B cell (primary cell): Measurements from ENCODE around the gene EPB41L4B. TPM values are rescaled to one million over a fixed set of nuclear protein-coding genes. Genes with fewer than 3 reads are reported as not detected.

Source experiments
- ATAC-seq: fragments of 200-7000 bp; cut with Tn5 transposase; one replicate; pipeline ENCODE4 v1.10.0; 2021; ENCODE audit warnings: low read depth, mild to moderate bottlenecking, moderate number of reproducible peaks, moderate library complexity
- CTCF ChIA-PET: fragments of 350-600 bp; sonication (Branson Sonifier 250); formaldehyde crosslinking; loops from one replicate; lab custom pipeline; 2021; ENCODE audit warnings: antibody characterized with exemption, inconsistent platforms; lab: Charles Lee
- POLR2A ChIA-PET: fragments of 350-600 bp; sonication (Branson Sonifier 250); formaldehyde crosslinking; loops from one replicate; lab custom pipeline; 2021; ENCODE audit warnings: antibody characterized with exemption; lab: Charles Lee
- DNase-seq: peaks from one replicate; pipeline ENCODE4 v3.0.0; 2013
- H2AFZ ChIP-seq: 2 replicates; pipeline ENCODE4 v1.6.1; 2012; ENCODE audit warnings: mild to moderate bottlenecking, low read depth, low read length; ENCODE audit not compliant: insufficient read depth, poor library complexity, severe bottlenecking
- H3K27ac ChIP-seq, 2 donors: 1 replicate in 1 of 2; 2 replicates in 1 of 2; pipeline ENCODE4 v1.5.1; 2012 to 2013; ENCODE audit warnings: low read length in 2 of 2, mild to moderate bottlenecking in 2 of 2, moderate library complexity in 1 of 2
- H3K27me3 ChIP-seq, 4 experiments: fragments of 200-600 bp in 1 of 4; sonication (generic) in 1 of 4; replicated peaks in 1 of 4; 1 replicate in 2 of 4; 2 replicates in 2 of 4; pipeline versions ENCODE4 v1.6.1 to v1.7.0; 2013 to 2016; ENCODE audit warnings: low read length in 3 of 4, mild to moderate bottlenecking in 2 of 4, mixed read lengths in 1 of 4, moderate library complexity in 1 of 4; ENCODE audit not compliant: insufficient read depth in 4 of 4, control insufficient read depth in 3 of 4; ENCODE audit errors: control extremely low read depth in 1 of 4
- H3K36me3 ChIP-seq, 2 experiments: replicated peaks in 1 of 2; 1 replicate in 1 of 2; 2 replicates in 1 of 2; pipeline versions ENCODE4 v1.6.1 to v1.7.1; 2013; ENCODE audit warnings: low read length in 1 of 2; ENCODE audit not compliant: insufficient read depth in 2 of 2, control insufficient read depth in 1 of 2; ENCODE audit errors: control extremely low read depth in 1 of 2, extremely low read depth in 1 of 2
- H3K4me1 ChIP-seq, 2 donors: fragments of 200-600 bp in 1 of 2; sonication (generic) in 1 of 2; 1 replicate in 1 of 2; 2 replicates in 1 of 2; pipeline versions ENCODE4 v1.5.1 to v1.6.1; 2013 to 2017; ENCODE audit warnings: low read length in 2 of 2; ENCODE audit not compliant: control insufficient read depth in 2 of 2, insufficient read depth in 2 of 2
- H3K4me2 ChIP-seq: replicated peaks from 2 replicates; pipeline ENCODE3; 2012; ENCODE audit warnings: mild to moderate bottlenecking, low read depth, low read length; ENCODE audit not compliant: poor library complexity, severe bottlenecking
- H3K4me3 ChIP-seq, 5 experiments: fragments of 200-600 bp in 1 of 5; sonication (generic) in 1 of 5; 1 replicate in 3 of 5; 2 replicates in 2 of 5; pipeline versions ENCODE4 v1.5.1 to v1.7.0; 2011 to 2016; ENCODE audit warnings: low read length in 4 of 5, mild to moderate bottlenecking in 4 of 5, low read depth in 2 of 5, control low read depth in 1 of 5, moderate library complexity in 1 of 5; ENCODE audit not compliant: insufficient read depth in 1 of 5; ENCODE audit errors: control extremely low read depth in 1 of 5, extremely low read depth in 1 of 5
- H3K79me2 ChIP-seq: fragments of 200-600 bp; sonication (generic); one replicate; pipeline ENCODE4 v1.6.0; 2016; ENCODE audit warnings: low read length; ENCODE audit not compliant: control insufficient read depth, insufficient read depth
- H3K9ac ChIP-seq: fragments of 200-600 bp; sonication (generic); 2 replicates; pipeline ENCODE4 v1.6.1; 2017; ENCODE audit warnings: mild to moderate bottlenecking, low read length, moderate library complexity
- H3K9me3 ChIP-seq, 3 donors: one replicate each; pipeline versions ENCODE4 v1.6.1 to v1.7.1; 2013; ENCODE audit warnings: low read length in 2 of 3; ENCODE audit not compliant: control insufficient read depth in 2 of 3, insufficient read depth in 1 of 3; ENCODE audit errors: control extremely low read depth in 1 of 3
- H4K20me1 ChIP-seq: 2 replicates; pipeline ENCODE4 v1.6.0; 2012; ENCODE audit warnings: mild to moderate bottlenecking, low read length; ENCODE audit not compliant: insufficient read depth, control insufficient read depth, poor library complexity, severe bottlenecking
- H3K27ac Mint-ChIP-seq: one replicate; pipeline ENCODE4 v1.8.0; 2021; ENCODE audit warnings: mixed read lengths
- H3K27me3 Mint-ChIP-seq: one replicate; pipeline ENCODE4 v1.8.0; 2021; ENCODE audit warnings: mixed read lengths
- H3K4me1 Mint-ChIP-seq: one replicate; pipeline ENCODE4 v1.8.0; 2021; ENCODE audit warnings: mixed read lengths
- H3K4me3 Mint-ChIP-seq: one replicate; pipeline ENCODE4 v1.8.0; 2021; ENCODE audit warnings: mixed read lengths
- H3K9me3 Mint-ChIP-seq: one replicate; pipeline ENCODE4 v1.8.0; 2022; ENCODE audit warnings: mixed read lengths; ENCODE audit not compliant: insufficient read depth
- EZH2 ChIP-seq: IDR thresholded peaks from 2 replicates; pipeline ENCODE4 v1.6.1; 2012; ENCODE audit warnings: borderline replicate concordance, low read depth, mild to moderate bottlenecking, moderate library complexity, low read length; ENCODE audit not compliant: insufficient read depth, poor library complexity, severe bottlenecking
- WGBS: methylation state at CpG from one replicate; pipeline ENCODE4 v1.1.5; 2013; ENCODE audit warnings: missing lambda C conversion rate; ENCODE audit not compliant: insufficient coverage; 5-methylcytosine and 5-hydroxymethylcytosine counted together
- intact Hi-C: fragments of 100-400 bp; cut with micrococcal nuclease; formaldehyde crosslinking; loops from one replicate; pipeline ENCODE4 v1.10.0; 2022
- polyA plus RNA-seq: library from polyadenylated mRNA; depleted of rRNA; stranded (reverse); fragments of >200 nt; gene quantifications from 2 replicates; pipeline ENCODE4 v1.2.3, GENCODE V29; 2012
- total RNA-seq, 2 donors: library from RNA; stranded (reverse); fragments of 120-200 nt in 1 of 2; gene quantifications; 1 replicate in 1 of 2; 2 replicates in 1 of 2; pipeline versions ENCODE4 v1.2.3 to v1.2.4, GENCODE V29; 2013 to 2022
- TF ChIP-seq, protein P1 (sequence below): fragments of 200-600 bp; IDR thresholded peaks from one replicate; pipeline ENCODE4 v1.8.0; 2022; ENCODE audit warnings: antibody characterized with exemption, mild to moderate bottlenecking

Gene EPB41L4B
- total and polyA plus RNA-seq, 2 donors (not counting 1 experiment from before 2014, with no cell fraction given), result 2.9 TPM; not detected in 1

DNA sequence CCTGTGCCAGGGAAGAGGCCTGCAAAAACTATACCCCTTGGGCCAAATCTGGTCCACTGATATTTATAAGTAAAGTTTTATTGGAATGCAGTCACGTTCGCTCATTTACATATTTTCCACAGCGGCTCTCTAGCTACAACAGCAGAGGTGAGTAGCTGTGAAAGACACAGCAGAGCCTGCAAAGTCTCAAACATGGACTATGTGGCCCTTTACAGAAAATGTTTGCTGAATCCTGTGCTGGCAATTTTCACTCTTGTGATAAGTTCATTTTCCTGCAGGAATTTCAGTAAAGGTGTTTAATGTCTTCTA, 70.1 kb downstream of the EPB41L4B start:
- intact Hi-C loops, result no loop called here
- ChIA-PET CTCF (interaction anchor here (0.6 kb wide), 1 partner anchor 520 kb away, joined by 3 read pairs; no protein-coding TSS in a partner anchor), POLR2A (no interaction called here)
- Histone ChIP-seq H3K9ac (no peak overlapping the region), H3K4me1 (no peaks in the 10 kb centered on the region), H4K20me1 (no peaks in the 10 kb centered on the region), H3K27me3 (no peaks in the 10 kb centered on the region), H3K27ac (no peak overlapping the region), H3K4me3 (no peak overlapping the region), H3K4me2 (no peak overlapping the region), H2AFZ (no peak overlapping the region), H3K9me3 (no peaks in the 10 kb centered on the region), H3K36me3 (no peaks in the 10 kb centered on the region), H3K79me2 (no peaks in the 10 kb centered on the region)
- no peak for DNase-seq
- 89% methylated on average over 3 of the region's 3 CpGs for WGBS
- Mint-ChIP-seq H3K4me1 (no peaks in the 10 kb centered on the region), H3K4me3 (no peak overlapping the region), H3K9me3 (no peaks in the 10 kb centered on the region), H3K27me3 (peaks cover 7% of the 10 kb centered on the region), H3K27ac (no peak overlapping the region)
- ATAC-seq, result no peak
- TF ChIP-seq EZH2, result no peak
- TF ChIP-seq, protein P1, sequence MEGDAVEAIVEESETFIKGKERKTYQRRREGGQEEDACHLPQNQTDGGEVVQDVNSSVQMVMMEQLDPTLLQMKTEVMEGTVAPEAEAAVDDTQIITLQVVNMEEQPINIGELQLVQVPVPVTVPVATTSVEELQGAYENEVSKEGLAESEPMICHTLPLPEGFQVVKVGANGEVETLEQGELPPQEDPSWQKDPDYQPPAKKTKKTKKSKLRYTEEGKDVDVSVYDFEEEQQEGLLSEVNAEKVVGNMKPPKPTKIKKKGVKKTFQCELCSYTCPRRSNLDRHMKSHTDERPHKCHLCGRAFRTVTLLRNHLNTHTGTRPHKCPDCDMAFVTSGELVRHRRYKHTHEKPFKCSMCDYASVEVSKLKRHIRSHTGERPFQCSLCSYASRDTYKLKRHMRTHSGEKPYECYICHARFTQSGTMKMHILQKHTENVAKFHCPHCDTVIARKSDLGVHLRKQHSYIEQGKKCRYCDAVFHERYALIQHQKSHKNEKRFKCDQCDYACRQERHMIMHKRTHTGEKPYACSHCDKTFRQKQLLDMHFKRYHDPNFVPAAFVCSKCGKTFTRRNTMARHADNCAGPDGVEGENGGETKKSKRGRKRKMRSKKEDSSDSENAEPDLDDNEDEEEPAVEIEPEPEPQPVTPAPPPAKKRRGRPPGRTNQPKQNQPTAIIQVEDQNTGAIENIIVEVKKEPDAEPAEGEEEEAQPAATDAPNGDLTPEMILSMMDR, result no peak

DNA sequence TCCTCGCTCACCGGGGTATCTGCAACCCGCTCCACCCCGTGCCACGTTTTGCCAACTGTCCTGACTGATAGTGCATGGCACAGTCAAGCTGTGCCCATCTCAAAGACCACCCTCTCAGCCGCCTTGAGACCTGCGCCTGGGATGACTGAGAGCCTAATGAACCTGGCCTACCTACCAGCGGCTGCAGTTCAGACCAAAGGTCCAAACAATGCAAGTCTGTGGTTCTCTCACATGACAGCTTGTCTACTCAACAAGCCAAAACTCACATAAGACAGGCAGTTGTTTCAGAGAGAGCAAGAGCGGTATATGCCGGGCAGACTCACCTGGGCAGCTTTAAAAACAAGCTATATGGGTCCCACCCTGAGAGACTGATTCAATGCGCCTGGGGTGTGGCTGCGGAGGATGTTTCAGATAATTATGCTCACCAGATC, 70.5 kb downstream of the EPB41L4B start:
- Histone ChIP-seq H2AFZ (no peak overlapping the region), H4K20me1 (no peaks in the 10 kb centered on the region), H3K9ac (no peak overlapping the region), H3K27ac (no peak overlapping the region), H3K4me3 (no peak overlapping the region), H3K9me3 (no peaks in the 10 kb centered on the region), H3K27me3 (peaks cover 0 to under 1% (median under 1%) of the 10 kb centered on the region in 4 experiments), H3K79me2 (no peaks in the 10 kb centered on the region), H3K4me1 (no peaks in the 10 kb centered on the region), H3K4me2 (no peak overlapping the region), H3K36me3 (no peaks in the 10 kb centered on the region)
- TF ChIP-seq, protein P1, result no peak
- TF ChIP-seq EZH2, result no peak
- WGBS, result 92% methylated on average over 10 of the region's 12 CpGs
- POLR2A ChIA-PET, result no interaction called here
- CTCF ChIA-PET, result interaction anchor here (0.6 kb wide), 1 partner anchor 520 kb away, joined by 3 read pairs; no protein-coding TSS in a partner anchor
- Mint-ChIP-seq H3K4me3 (no peak overlapping the region), H3K9me3 (no peaks in the 10 kb centered on the region), H3K4me1 (no peaks in the 10 kb centered on the region), H3K27ac (no peak overlapping the region), H3K27me3 (peaks cover 9% of the 10 kb centered on the region)
- intact Hi-C loops, result no loop called here
- DNase-seq, result no peak
- no peak for ATAC-seq
